SK-N-SH (cell line): ENCODE results near the gene FIGN. TPM values are rescaled to one million over a fixed set of nuclear protein-coding genes. Genes with fewer than 3 reads are reported as not detected.

Experiments
- CTCF ChIA-PET: fragments of 300-600, 350-600 bp; formaldehyde crosslinking; extraction: SDS; loops from one replicate; lab custom pipeline; 2021; lab: Yijun Ruan, JAX
- POLR2A ChIA-PET: fragments of 350-600 bp; sonication (Branson Sonifier 250); formaldehyde crosslinking; extraction: SDS; loops from one replicate; lab custom pipeline; 2020; ENCODE audit warnings: antibody characterized with exemption, inconsistent platforms; lab: Yijun Ruan, JAX
- DNase-seq: peaks from one replicate; pipeline ENCODE4 v3.0.0; 2012
- H2AFZ ChIP-seq: fragments of 200-600 bp; sonication (generic); 2 replicates; pipeline ENCODE4 v1.8.1; 2016; ENCODE audit warnings: antibody characterized with exemption, mild to moderate bottlenecking, low read depth
- H3F3A ChIP-seq: fragments of 200-600 bp; sonication (generic); replicated peaks from 2 replicates; pipeline ENCODE3; 2016; ENCODE audit warnings: antibody characterized with exemption, mild to moderate bottlenecking; ENCODE audit not compliant: insufficient read depth
- H3K27ac ChIP-seq, 2 experiments: fragments of 200-500 bp in 1 of 2; fragments of 200-600 bp in 1 of 2; sonication (Bioruptor generic) in 1 of 2; sonication (generic), shearing (Covaris generic) in 1 of 2; 2 replicates each; pipeline versions ENCODE4 v1.5.1 to v1.6.1; 2014 to 2016; ENCODE audit warnings: low read depth in 2 of 2, inconsistent platforms in 1 of 2, low read length in 1 of 2, mild to moderate bottlenecking in 1 of 2, mixed read lengths in 1 of 2
- H3K27me3 ChIP-seq: fragments of 200-600 bp; sonication (generic), shearing (Covaris generic); 2 replicates; pipeline ENCODE4 v1.6.1; 2016; ENCODE audit warnings: mixed run types; ENCODE audit not compliant: insufficient read depth
- H3K36me3 ChIP-seq, 2 experiments: fragments of 200-500 bp in 1 of 2; fragments of 200-600 bp in 1 of 2; sonication (Bioruptor generic) in 1 of 2; sonication (generic) in 1 of 2; replicated peaks in 1 of 2; 2 replicates each; pipeline versions ENCODE3 to v1.5.1; 2014 to 2016; ENCODE audit warnings: low read length in 1 of 2, mild to moderate bottlenecking in 1 of 2; ENCODE audit not compliant: insufficient read depth in 2 of 2, control insufficient read depth in 1 of 2
- H3K4me1 ChIP-seq, 2 experiments: fragments of 200-500 bp in 1 of 2; fragments of 200-600 bp in 1 of 2; sonication (Bioruptor generic) in 1 of 2; sonication (generic), shearing (Covaris generic) in 1 of 2; 2 replicates each; pipeline versions ENCODE4 v1.5.1 to v1.6.1; 2014 to 2016; ENCODE audit warnings: low read depth in 1 of 2, low read length in 1 of 2, mixed run types in 1 of 2; ENCODE audit not compliant: insufficient read depth in 2 of 2, control insufficient read depth in 1 of 2
- H3K4me2 ChIP-seq: fragments of 200-600 bp; sonication (generic), shearing (Covaris generic); 2 replicates; pipeline ENCODE4 v1.6.1; 2017; ENCODE audit warnings: mixed run types
- H3K4me3 ChIP-seq, 2 experiments: fragments of 200-500 bp in 1 of 2; fragments of 200-600 bp in 1 of 2; sonication (Bioruptor generic) in 1 of 2; sonication (generic), shearing (Covaris generic) in 1 of 2; 2 replicates each; pipeline versions ENCODE4 v1.5.1 to v1.8.1; 2014 to 2016; ENCODE audit warnings: low read depth in 2 of 2, inconsistent platforms in 1 of 2, low read length in 1 of 2, mild to moderate bottlenecking in 1 of 2, mixed read lengths in 1 of 2, moderate library complexity in 1 of 2
- H3K79me2 ChIP-seq: fragments of 200-600 bp; sonication (generic); 2 replicates; pipeline ENCODE4 v1.8.1; 2017; ENCODE audit warnings: mild to moderate bottlenecking; ENCODE audit not compliant: insufficient read depth
- H3K9ac ChIP-seq: fragments of 200-600 bp; sonication (generic); 2 replicates; pipeline ENCODE4 v1.6.1; 2017; ENCODE audit warnings: mixed run types
- H3K9me2 ChIP-seq: fragments of 200-600 bp; sonication (generic); 2 replicates; pipeline ENCODE4 v1.6.1; 2017; ENCODE audit warnings: mixed run types
- H3K9me3 ChIP-seq: fragments of 200-600 bp; sonication (generic); 2 replicates; pipeline ENCODE4 v1.6.1; 2017; ENCODE audit warnings: mixed run types, mild to moderate bottlenecking, moderate library complexity
- H4K20me1 ChIP-seq: fragments of 200-600 bp; sonication (generic); 2 replicates; pipeline ENCODE4 v1.6.1; 2017; ENCODE audit warnings: mild to moderate bottlenecking, mixed run types; ENCODE audit not compliant: insufficient read depth
- CHD2 ChIP-seq: fragments of 150-350 bp; IDR thresholded peaks from 2 replicates; pipeline ENCODE4 v1.6.1; 2018; ENCODE audit warnings: low read length; ENCODE audit not compliant: partially characterized antibody
- ELF1 ChIP-seq: IDR thresholded peaks from 2 replicates; pipeline ENCODE4 v1.4.0; 2012
- EP300 ChIP-seq, 2 experiments: IDR thresholded peaks; 2 replicates each; pipeline versions ENCODE4 v1.4.0 to v1.6.1; 2012; ENCODE audit warnings: borderline replicate concordance in 1 of 2, low read depth in 1 of 2, low read length in 1 of 2
- FOSL2 ChIP-seq: IDR thresholded peaks from 2 replicates; pipeline ENCODE4 v1.4.0; 2012; ENCODE audit warnings: low read depth, mild to moderate bottlenecking, moderate library complexity, borderline replicate concordance
- FOXJ3 ChIP-seq: sonication (generic); formaldehyde crosslinking; IDR thresholded peaks from 2 replicates; pipeline ENCODE4 v1.5.1; 2020; ENCODE audit warnings: mild to moderate bottlenecking, missing genetic modification reagents
- GABPA ChIP-seq: IDR thresholded peaks from 2 replicates; pipeline ENCODE4 v1.4.0; 2012; ENCODE audit warnings: low read depth, mild to moderate bottlenecking
- GATA2 ChIP-seq: sonication (generic); formaldehyde crosslinking; IDR thresholded peaks from 2 replicates; pipeline ENCODE4 v1.5.0; 2020; ENCODE audit warnings: mild to moderate bottlenecking, missing genetic modification reagents
- MEF2A ChIP-seq: IDR thresholded peaks from 2 replicates; pipeline ENCODE4 v1.4.0; 2012; ENCODE audit warnings: low read depth, borderline replicate concordance
- MXI1 ChIP-seq: IDR thresholded peaks from 2 replicates; pipeline ENCODE4 v1.6.1; 2012; ENCODE audit warnings: mild to moderate bottlenecking, low read depth, low read length, improper control_type of control experiment
- RAD21 ChIP-seq: IDR thresholded peaks from 2 replicates; pipeline ENCODE4 v1.6.1; 2012; ENCODE audit warnings: mild to moderate bottlenecking, low read length
- SMC3 ChIP-seq: IDR thresholded peaks from 2 replicates; pipeline ENCODE4 v1.6.1; 2012; ENCODE audit warnings: low read depth, low read length, improper control_type of control experiment
- WGBS: methylation state at CpG from one replicate; pipeline ENCODE4 v1.1.6; 2017; ENCODE audit warnings: low lambda C conversion rate; 5-methylcytosine and 5-hydroxymethylcytosine counted together
- polyA plus RNA-seq, 3 experiments: library from polyadenylated mRNA; depleted of rRNA; stranded (reverse); fragments of >200 nt; gene quantifications; 2 replicates each; pipeline ENCODE4 v1.2.3, GENCODE V29; 2012
- TF ChIP-seq, protein P1 (sequence below): fragments of 200-600 bp; sonication (generic); IDR thresholded peaks from 2 replicates; pipeline ENCODE4 v1.6.1; 2017; ENCODE audit warnings: antibody characterized with exemption, mild to moderate bottlenecking, moderate library complexity
- TF ChIP-seq, protein P2 (sequence below): IDR thresholded peaks from 2 replicates; pipeline ENCODE4; 2012
- TF ChIP-seq, protein P3 (sequence below): IDR thresholded peaks from 2 replicates; pipeline ENCODE4 v1.4.0; 2012; ENCODE audit warnings: low read depth
- TF ChIP-seq, protein P4 (sequence below): fragments of 150-350 bp; IDR thresholded peaks from 2 replicates; pipeline ENCODE4 v1.6.1; 2017; ENCODE audit warnings: antibody characterized with exemption, low read length, low read depth, borderline replicate concordance

Gene FIGN
- polyA plus RNA-seq, 1 of the 3 experiments (the other 2 are of a cell fraction) = 0.74 TPM

DNA sequence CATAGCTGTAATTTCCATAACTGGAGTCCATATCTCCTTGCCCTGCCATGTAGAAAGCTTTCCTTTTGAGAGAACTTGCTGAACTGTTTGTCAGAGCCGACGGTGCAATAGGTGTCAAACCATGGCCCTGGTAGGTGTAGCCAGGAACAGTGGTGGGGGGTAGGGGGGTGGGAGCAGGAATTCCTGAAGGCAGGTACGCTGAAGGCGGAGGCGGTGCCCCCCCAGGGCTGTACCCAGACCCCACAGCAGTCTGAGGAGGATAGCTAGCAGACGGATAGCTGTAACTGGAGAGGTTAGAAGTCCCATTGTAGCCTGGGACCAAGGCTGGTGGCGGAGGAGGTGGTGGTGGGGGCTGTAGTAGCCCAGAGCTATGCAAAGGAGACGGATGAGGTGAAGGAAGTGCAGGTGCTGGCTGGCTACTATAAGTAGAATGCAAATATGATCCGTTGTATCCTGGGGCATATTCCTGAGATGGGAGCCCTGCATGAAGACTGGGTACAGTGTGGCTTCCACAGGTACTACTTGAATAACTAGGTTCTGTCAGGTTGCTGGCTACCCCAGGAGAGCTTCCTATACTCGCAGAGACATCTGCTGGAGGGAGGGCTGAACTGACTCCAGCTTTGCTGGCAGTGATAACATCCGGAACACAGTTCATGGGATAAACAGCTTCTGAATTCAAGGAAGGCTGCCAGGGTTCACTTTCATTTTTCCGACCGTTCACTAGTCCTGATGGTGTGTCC lies 124.8 kb downstream of the FIGN start:
- ChIA-PET CTCF (interaction anchor here (0.6 to 1.9 kb wide), 7 partner anchors 9 to 419 kb away, joined by 3 to 5 read pairs (median 3); no protein-coding TSS in a partner anchor), POLR2A (no interaction called here)
- H3K79me2 ChIP-seq = no peaks in the 10 kb centered on the region
- no peak overlapping the region for H2AFZ ChIP-seq
- no peaks in the 10 kb centered on the region for H3K9me3 ChIP-seq
- no peak overlapping the region for H3K4me3 ChIP-seq
- no peaks in the 10 kb centered on the region for H3F3A ChIP-seq
- peaks cover 0 to 8% of the 10 kb centered on the region in 2 experiments for H3K36me3 ChIP-seq
- H3K4me1 ChIP-seq = peaks cover 0 to 8% of the 10 kb centered on the region in 2 experiments; a peak in 2 of 4 replicates
- WGBS = 93% methylated on average over 13 of the region's 13 CpGs
- no peaks in the 10 kb centered on the region for H3K27me3 ChIP-seq
- peak; percentile 9 for DNase-seq
- no peak overlapping the region for H3K4me2 ChIP-seq
- no peak overlapping the region for H3K9ac ChIP-seq
- no peaks in the 10 kb centered on the region for H4K20me1 ChIP-seq
- TF ChIP-seq CHD2 (no peak), MEF2A (no peak), RAD21 (peak; percentile 57), SMC3 (peak; percentile 14; the same call in 1 of the 2 replicates)
- TF ChIP-seq, protein P1, sequence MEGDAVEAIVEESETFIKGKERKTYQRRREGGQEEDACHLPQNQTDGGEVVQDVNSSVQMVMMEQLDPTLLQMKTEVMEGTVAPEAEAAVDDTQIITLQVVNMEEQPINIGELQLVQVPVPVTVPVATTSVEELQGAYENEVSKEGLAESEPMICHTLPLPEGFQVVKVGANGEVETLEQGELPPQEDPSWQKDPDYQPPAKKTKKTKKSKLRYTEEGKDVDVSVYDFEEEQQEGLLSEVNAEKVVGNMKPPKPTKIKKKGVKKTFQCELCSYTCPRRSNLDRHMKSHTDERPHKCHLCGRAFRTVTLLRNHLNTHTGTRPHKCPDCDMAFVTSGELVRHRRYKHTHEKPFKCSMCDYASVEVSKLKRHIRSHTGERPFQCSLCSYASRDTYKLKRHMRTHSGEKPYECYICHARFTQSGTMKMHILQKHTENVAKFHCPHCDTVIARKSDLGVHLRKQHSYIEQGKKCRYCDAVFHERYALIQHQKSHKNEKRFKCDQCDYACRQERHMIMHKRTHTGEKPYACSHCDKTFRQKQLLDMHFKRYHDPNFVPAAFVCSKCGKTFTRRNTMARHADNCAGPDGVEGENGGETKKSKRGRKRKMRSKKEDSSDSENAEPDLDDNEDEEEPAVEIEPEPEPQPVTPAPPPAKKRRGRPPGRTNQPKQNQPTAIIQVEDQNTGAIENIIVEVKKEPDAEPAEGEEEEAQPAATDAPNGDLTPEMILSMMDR = peak; percentile 25; the same call in 1 of the 2 replicates
- TF ChIP-seq, protein P2, sequence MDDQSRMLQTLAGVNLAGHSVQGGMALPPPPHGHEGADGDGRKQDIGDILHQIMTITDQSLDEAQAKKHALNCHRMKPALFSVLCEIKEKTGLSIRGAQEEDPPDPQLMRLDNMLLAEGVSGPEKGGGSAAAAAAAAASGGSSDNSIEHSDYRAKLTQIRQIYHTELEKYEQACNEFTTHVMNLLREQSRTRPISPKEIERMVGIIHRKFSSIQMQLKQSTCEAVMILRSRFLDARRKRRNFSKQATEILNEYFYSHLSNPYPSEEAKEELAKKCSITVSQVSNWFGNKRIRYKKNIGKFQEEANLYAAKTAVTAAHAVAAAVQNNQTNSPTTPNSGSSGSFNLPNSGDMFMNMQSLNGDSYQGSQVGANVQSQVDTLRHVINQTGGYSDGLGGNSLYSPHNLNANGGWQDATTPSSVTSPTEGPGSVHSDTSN = no peak
- H3K9me2 ChIP-seq = no peaks in the 10 kb centered on the region
- no peak overlapping the region for H3K27ac ChIP-seq

DNA sequence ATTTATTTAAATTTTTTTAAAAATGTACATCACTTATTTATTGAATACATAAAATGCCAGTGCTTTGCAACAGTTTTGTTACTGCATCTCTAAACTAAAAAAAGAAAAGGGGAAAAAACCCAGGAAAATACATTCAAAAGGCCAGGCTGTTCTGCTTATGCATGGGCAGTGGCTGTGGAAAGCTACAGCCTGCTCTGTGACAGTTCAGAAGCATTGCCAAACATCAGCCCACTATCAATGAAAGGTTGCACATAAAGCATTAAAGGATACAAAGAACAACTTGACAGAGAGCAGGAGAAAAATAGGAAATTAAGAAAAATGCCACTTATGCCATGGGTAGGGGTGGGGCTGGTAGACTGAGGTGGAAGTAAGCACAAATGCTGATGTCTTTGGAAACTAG lies 128.2 kb downstream of the FIGN start:
- no peak overlapping the region for H2AFZ ChIP-seq
- H3K9me3 ChIP-seq = no peaks in the 10 kb centered on the region
- no peaks in the 10 kb centered on the region for H3K27me3 ChIP-seq
- POLR2A ChIA-PET = no interaction called here
- TF ChIP-seq FOSL2 (no peak), ELF1 (no peak), EP300 (IDR thresholded peaks at IDR 0.05; ENCODE audit: borderline replicate concordance in 1 of 2, low read depth in 1 of 2, low read length in 1 of 2) (no peak), CHD2 (no peak), GATA2 (CRISPR knock-in tag) (no peak), GABPA (no peak), FOXJ3 (CRISPR knock-in tag) (no peak), MXI1 (no peak), MEF2A (no peak)
- TF ChIP-seq, protein P3, sequence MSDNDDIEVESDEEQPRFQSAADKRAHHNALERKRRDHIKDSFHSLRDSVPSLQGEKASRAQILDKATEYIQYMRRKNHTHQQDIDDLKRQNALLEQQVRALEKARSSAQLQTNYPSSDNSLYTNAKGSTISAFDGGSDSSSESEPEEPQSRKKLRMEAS = no peak
- TF ChIP-seq, protein P4, sequence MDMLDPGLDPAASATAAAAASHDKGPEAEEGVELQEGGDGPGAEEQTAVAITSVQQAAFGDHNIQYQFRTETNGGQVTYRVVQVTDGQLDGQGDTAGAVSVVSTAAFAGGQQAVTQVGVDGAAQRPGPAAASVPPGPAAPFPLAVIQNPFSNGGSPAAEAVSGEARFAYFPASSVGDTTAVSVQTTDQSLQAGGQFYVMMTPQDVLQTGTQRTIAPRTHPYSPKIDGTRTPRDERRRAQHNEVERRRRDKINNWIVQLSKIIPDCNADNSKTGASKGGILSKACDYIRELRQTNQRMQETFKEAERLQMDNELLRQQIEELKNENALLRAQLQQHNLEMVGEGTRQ = no peak
- TF ChIP-seq, all 33 proteins: peak for 0
- no peaks in the 10 kb centered on the region for H3F3A ChIP-seq
- H3K4me1 ChIP-seq = peaks cover 0 to 11% of the 10 kb centered on the region in 2 experiments; a peak in 2 of 4 replicates
- no peak overlapping the region; a peak in 1 of 4 replicates for H3K27ac ChIP-seq
- no peak overlapping the region for H3K4me2 ChIP-seq
- DNase-seq = no peak
- H3K9ac ChIP-seq = no peak overlapping the region
- CTCF ChIA-PET = interaction anchor here (1.2 kb wide), 1 partner anchor 134 kb away, joined by 4 read pairs; no protein-coding TSS in a partner anchor
- H3K9me2 ChIP-seq = no peaks in the 10 kb centered on the region
- H3K79me2 ChIP-seq = no peaks in the 10 kb centered on the region
- peaks cover 0 to 8% of the 10 kb centered on the region in 2 experiments for H3K36me3 ChIP-seq
- H4K20me1 ChIP-seq = no peaks in the 10 kb centered on the region
- no peak overlapping the region for H3K4me3 ChIP-seq
